ENCODE measurements around the gene TRIM24.
"Not testable (repeated sequence)": the region's sequence is repeated elsewhere in the genome, so short reads cannot be mapped to it uniquely, and the experiment has no call there.

The TRIM24 gene

DNA sequence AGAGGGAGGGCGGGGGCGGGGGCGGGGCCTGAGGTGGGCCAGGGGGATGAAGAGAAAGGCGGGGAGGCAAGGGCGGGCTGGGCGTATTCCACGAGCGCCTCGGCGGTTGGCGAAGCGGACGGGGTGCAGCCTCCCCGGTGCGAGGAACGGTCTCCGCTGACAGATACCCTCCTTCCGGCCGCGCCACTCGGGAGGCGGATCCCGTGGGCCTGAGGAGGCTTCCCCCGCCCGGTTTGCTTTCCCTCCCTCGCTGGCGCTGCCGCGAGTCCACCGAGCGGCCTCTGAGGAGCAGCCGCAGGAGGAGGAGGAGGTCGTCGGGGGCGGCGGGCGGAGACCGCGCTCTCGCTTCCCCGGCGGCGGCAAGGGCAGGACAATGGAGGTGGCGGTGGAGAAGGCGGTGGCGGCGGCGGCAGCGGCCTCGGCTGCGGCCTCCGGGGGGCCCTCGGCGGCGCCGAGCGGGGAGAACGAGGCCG, at the start of gene TRIM24:
TSS of gene TRIM24 (plus strand) at position 84 of the 473 bp plus-strand sequence. CDS start at position 374, 290 bp downstream.
- in situ Hi-C loops (cut with HindIII; ENCODE audit: low sequenced_read_pairs): loop anchor here (5.0 kb wide), 1 partner anchor 288 kb away; no protein-coding TSS in a partner anchor

DNA sequence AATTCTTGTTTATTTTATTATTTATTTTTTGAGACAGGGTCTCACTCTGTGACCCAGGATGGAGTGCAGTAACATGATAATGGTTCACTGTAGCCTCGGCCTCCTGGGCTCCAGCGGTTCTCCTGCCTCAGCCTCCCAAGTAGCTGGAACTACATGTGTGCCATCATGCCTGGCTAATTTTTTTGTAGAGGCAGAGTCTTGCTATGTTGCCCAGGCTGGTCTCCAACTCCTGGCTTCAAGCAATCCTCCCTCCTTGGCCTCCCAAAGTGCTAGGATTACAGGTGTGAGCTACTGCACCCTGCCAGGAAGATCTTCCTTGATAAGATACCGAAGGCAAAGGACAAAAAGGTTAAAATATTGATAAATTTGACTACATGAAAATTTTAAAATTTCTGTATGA, 48.0 kb upstream of the TRIM24 start:
- in situ Hi-C loops (cut with HindIII; ENCODE audit: low sequenced_read_pairs): not testable (repeated sequence)

DNA sequence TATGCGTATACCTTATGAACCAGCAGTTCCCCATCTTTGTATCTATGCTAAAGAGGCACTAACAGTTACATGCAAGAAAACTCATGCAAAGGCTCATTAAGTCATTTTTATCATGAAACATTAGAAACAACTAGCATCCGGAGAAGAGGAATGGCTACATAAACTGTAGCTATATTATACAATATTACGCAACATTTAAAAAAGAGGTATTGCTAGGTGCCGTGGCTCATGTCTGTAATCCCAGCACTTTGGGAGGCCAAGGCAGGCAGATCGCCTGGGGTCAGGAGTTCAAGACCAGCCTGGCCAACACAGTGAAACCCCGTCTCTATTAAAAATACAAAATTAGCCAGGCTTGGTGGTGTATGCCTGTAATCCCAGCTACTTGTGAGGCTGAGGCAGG, 47.1 kb upstream of the TRIM24 start:
- in situ Hi-C loops (cut with HindIII; ENCODE audit: low sequenced_read_pairs): not testable (repeated sequence)

DNA sequence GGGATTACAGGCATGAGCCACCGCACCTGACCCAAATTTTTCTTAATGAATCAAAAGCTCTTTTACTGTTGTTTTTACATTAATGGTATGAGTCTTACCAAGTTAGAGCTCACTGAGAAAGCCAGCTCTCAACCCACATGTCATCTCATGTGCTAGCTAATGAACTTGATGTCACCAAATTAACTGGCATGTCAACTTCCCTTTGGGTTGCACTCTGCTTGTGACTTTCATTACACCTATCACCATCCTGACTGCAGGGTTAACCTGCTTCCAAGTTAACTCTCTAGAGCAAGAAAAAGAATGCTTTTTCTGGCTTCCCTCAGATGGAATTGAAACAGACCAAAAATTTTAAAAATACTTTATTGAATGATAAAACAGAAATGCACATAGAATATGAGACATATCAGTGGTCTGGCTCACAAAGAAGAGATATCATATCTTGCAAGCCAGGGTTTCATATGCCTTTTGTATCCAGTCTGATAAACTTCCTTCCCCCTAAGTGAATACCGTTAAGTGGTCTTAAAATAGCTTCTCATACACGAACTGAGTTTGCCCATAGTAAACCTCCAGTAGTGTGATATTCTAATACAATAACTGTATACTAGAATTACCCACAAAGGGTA, 42.9 kb upstream of the TRIM24 start:
- in situ Hi-C loops (cut with HindIII; ENCODE audit: low sequenced_read_pairs): no loop called here

DNA sequence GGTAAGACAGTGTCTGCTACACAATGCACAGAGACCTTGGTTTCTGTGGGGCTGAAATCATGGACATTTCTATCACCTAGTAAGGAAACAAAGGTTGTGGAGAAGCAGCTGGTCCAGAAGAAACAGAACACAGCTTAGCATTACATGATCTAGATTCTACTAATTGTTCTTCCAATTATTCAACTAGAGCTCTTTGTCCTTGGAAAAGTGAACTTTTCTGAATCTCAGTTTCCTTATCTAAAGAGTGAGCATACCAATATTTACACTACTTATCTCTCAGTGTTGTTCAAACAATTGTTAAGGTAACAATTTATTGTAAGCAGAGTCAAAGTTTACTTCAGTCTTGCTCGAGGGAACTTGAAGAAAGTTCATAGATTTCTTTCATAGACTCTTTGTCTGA, 42.3 kb upstream of the TRIM24 start:
- in situ Hi-C loops (cut with HindIII; ENCODE audit: low sequenced_read_pairs): no loop called here

DNA sequence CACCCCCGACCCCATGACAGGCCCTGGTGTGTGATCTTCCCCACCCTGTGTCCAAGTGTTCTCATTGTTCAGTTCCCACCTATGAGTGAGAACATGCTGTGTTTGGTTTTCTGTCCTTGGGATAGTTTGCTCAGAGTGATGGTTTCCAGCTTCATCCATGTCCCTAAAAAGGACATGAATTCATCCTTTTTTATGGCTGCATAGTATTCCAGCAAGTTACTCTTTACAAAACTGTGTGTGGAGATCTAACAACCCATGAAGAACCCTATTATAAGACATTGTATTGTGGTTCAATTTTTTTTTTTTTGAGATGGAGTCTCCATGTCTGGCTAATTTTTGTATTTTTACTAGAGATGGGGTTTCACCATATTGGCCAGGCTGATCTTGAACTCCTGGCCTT, 41.7 kb upstream of the TRIM24 start:
- in situ Hi-C loops (cut with HindIII; ENCODE audit: low sequenced_read_pairs): not testable (repeated sequence)

DNA sequence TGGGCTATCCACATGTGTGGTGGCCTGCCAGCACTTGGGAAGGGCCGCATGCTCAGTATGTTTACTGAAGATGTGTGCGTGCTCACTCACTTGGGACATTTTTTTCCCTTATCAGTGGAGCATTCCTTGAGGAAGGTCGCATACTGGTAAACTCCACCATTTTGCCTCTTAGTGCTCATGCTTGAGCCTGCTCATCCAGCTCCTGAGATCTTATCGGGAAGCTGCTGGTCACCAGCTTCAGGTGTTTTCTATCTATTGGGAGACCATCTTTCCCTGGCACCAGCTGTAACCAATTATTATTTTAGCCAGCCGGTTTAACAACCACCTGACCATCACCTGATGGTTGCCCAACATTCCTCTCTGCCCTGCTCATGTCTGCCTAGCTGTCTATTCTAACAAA, 35.0 kb upstream of the TRIM24 start:
- in situ Hi-C loops (cut with HindIII; ENCODE audit: low sequenced_read_pairs): no loop called here

DNA sequence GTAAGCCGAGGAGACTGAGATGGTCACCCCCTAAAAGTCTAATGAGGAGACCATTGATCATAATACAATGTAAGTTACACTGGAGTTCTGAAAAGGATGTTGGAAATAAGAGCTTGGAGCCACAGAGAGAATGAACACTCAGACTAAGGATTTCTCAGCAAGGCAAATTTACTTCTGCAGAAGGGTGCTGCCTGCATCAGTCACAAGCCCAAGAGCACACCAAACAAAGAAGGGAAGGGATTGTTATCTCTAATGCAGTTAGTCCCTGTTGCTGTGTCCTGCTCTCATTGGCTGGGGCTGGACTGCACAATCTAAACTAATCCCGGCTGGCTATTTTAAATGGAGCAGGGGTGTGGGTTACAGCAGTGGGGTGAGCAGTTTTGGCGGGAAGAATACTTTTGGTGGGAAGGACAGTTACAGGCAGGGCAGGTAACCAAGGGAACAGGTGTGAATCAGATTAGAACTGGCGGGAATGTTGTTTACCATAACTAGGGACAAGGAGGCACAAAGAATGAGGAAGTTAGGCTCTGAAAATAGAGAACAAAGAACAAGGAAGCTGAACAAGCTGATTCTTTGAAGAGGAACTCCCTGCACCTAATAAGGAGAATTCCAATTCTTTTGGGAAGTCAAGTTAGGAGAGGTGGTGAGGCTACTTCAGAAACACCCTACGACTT, 30.3 kb upstream of the TRIM24 start:
- in situ Hi-C loops (cut with HindIII; ENCODE audit: low sequenced_read_pairs): no loop called here

DNA sequence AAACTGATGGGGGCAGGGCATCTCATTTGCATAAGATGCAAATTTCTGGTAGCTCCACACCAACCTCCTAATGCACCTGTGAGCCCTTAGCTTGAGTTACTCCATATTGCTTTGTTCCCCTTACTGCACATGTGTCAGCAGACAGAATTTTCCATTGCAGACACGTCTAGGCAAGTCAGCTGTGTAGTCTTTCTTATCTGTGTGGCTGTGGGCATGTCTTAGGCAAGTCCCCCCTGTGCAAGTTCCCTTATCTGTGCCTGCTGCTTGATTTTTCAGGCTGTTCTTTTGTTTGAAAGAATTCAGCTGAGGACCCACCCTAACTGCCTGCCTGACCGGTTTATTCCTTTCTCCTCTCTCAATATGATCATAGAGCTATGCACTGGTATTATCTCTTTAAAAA, 28.5 kb upstream of the TRIM24 start:
- in situ Hi-C loops (cut with HindIII; ENCODE audit: low sequenced_read_pairs): no loop called here

DNA sequence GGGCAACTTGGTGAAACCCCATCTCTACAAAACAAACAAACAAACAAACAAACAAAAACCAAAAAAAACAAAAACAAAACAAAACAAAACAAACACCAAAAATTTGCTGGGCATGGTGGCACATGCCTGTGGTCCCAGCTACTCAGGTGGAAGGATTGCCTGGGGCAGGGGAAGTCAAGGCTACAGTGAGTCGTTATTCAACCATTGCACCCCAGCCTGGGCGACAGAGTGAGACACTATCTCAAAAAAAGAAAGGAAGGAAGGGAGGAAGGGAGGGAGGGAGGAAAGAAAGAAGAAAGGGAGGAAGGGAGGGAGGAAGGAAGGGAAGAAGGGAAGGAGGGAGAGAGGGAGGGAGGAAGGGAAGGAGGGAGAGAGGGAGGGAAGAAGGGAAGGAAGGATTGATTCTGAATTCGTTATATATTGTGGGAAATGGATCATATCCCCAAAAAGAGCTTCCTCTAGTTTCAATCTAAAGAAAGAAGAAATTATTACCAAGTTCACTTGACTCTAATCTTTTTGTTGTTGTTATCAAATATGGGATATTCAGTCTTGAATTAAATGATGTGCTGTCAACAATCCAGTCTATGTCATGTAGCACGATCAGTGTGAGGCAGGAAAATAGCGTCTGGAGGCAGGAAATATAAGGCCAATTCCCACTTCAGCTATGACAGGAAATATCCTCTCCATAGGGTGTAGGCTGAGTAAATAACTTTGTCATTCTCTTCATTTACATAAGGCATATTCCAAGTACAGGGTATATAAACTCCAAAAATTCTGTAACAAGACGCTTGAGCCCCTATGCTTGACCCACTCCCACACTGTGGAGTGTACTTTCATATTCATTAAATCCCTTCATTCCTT, 26.2 kb upstream of the TRIM24 start:
- in situ Hi-C loops (cut with HindIII; ENCODE audit: low sequenced_read_pairs): no loop called here

DNA sequence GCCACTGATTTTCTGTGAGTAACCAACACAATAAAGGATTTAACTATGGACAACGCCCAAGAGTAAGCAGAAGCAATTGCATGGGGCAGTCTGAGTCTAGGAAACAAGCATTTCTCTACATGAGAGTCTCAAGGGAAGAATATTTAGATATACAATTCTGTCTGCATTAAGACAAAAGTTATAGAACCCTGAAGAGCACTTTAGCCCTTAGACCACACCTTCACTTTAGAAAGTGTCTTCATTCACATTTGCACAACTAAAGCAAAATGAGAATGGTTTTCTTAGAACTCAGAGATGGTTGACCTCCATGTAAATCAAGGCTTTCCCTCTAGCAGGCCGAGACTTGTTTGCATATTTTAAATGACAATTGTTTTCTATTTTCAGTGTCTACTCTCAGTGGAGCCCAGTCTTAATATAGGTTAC, 25.5 kb upstream of the TRIM24 start:
- in situ Hi-C loops (cut with HindIII; ENCODE audit: low sequenced_read_pairs): no loop called here

DNA sequence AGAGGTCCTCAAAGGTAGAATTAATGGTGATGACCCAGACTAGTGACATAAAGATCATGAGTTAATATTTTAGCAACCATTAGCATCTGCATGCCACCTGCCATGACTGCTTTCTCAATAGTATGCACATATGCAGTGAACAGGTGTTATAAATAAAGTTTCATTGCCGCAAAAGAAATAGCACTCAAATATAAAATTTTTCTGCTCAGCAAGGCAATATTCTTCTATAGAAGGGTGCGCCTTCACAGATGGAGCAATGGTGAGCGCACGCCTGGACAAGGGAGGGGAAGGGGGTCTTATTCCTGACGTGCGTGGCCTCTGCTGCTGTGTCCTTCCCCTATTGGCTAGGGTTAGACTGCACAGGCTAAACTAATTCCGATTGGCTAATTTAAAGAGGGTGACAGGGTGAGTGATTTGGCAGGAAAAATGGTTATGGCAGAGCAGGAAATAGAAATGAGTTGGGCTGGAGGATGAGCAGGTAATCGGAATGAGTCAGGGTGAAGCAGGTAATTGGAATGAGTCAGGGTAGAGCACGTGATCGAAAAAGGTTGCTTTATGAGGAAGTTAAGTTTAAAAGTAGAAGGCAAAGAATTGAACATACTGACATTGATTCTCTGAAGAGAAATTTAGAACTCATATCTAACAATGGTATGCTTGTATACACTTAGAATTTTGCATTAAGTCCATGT, 24.7 kb upstream of the TRIM24 start:
- in situ Hi-C loops (cut with HindIII; ENCODE audit: low sequenced_read_pairs): no loop called here

DNA sequence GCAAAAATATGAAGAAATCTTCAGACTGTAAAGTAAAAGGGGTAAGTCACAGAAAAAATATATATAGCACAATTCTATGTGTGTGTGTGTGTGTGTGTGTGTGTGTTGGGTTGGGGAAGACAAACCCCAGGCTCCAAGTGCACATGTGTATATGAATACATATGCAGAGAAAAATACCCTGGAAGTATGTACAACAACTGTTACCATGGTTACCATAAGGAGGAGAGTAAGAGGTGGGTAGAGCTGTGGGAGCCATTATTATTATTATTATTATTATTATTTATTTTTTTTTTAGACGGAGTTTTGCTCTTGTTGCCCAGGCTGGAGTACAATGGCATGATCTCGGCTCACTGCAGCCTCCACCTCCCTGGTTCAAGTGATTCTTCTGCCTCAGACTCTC, 23.7 kb upstream of the TRIM24 start:
- in situ Hi-C loops (cut with HindIII; ENCODE audit: low sequenced_read_pairs): no loop called here

DNA sequence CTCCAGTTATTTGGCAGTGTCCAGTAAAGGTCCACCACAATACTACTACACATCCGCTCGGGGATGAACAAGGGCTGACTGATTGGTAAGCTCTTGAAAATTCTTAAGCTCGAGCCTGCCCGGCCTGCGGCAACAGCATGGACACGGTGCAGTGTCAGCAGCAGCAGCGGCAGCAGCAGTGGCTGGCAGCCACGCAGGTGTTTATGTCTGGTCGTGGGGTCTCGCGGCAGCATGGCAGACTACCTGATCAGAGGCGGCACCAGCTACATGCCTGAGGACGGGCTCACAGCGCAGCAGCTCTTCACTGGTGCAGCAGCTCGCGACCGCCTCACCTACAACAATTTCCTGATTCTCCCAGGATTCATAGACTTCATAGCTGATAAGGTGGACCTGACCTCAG, 19.6 kb upstream of the TRIM24 start:
- in situ Hi-C loops (cut with HindIII; ENCODE audit: low sequenced_read_pairs): no loop called here

DNA sequence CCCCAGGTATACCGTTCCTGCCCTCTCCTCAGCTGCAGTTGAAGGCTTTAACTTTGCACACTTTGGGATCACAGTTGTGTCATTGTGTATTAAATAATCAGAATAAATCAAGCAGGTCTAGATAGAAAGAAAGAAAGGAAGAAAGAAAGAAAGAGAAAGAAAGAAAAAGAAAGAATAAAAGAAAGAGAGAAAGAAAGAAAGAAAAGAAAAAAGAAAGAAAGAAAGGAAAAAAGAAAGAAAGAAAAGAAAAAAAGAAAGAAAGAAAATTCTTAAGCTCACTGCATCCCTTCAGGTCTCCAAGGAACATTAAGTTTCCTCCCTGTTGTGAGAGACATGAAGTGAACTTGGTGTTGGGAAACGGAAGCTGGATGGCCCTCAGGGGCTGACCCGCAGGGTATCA, 17.2 kb upstream of the TRIM24 start:
- in situ Hi-C loops (cut with HindIII; ENCODE audit: low sequenced_read_pairs): no loop called here

DNA sequence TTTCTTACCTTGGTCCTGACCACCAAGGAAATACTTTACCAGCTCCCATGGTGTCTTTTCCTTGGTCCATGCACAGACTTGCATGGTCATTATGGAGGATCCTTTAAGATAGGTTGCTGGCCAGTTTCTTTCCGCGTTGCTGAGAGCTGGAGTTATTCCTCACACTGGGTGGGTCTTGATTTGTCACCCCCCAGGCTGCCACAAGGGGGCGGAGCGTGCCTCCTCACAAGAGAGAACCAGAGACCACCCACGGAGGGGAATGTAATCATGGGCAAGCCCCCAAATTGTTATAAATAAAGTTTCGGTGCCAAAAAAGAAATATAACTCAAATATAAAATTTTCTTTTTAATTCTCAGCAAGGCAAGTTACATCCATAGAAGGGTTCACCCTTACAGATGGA, 10.5 kb upstream of the TRIM24 start:
- in situ Hi-C loops (cut with HindIII; ENCODE audit: low sequenced_read_pairs): no loop called here

DNA sequence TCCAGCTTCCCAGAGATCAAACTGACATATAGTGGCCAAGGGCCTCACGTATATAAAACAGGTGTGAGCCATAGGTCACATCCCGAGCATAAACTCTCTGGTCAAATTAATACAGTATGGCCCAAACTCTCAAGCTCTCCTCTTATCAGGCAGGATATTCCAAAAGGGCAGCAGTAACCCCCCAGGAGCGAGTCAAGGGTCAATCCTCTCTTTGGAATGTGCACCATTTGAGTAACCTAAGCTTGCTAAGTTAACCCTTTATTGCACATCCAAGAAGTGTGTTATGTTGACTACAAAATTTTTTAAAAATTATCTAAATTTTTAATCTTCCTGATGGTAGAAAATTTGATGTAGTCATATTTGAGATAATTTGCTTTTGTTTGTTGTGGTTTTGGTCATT, 4.5 kb upstream of the TRIM24 start:
- in situ Hi-C loops (cut with HindIII; ENCODE audit: low sequenced_read_pairs): no loop called here

DNA sequence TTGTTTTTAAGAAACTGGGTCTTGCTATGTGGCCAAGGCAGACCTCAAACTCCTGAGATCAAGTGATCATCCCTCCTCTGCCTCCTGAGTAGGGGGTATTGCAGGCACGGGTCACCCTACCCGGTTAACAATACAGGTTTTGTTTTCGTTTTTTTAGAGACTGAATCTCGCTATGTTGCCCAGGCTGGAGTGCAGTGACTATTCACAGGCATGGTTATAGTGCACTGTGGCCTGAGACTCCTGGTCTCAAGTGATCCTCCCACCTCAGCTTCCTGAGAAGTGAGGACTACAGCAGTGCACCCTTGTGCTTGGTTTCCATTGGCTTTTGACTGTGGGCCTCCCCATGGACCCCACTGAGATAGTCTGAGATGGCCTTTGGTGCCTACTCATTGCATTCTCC, 3.8 kb upstream of the TRIM24 start:
- in situ Hi-C loops (cut with HindIII; ENCODE audit: low sequenced_read_pairs): no loop called here

DNA sequence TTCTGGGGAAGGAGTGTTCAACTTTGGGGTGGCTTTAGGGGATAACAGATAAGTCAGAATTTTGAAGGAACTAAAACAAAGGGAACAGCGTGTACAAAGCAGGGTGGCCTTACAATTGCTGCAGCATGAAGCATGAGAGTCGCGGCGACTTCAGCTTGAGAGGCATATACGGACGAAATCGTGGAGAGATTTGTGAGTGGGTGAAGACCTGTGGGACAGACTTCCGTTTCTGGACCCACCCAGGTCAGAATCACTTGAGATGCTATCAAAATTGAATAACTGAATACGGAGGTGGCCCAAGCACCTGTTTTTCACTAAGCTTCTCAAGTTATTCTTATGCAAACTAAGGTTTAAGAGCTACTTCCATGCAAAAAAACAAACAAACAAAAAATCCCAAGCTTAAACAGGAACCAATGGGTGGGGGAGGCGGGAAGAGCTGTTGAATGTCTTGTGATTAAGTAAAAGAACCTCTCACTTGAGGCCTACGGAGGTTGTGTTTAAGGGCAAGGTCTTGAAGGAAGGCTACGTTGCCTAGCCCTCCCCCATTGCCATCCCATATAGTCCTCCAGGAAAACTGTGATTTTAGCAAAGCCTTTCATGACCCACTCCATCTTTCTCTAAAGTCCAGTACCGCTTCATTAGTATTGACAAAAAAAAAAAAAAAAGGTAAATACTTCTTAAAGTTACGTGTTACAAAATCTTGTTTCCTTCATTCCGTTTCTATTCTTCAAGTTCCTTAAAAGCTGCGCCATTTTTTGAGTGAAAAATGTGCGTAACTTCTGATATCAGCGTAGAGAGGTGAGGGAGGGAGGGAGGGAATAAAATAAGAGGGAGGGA, 1.3 kb upstream of the TRIM24 start:
- in situ Hi-C loops (cut with HindIII; ENCODE audit: low sequenced_read_pairs): no loop called here

Data from endothelial cell of hepatic sinusoid (primary cell).